ENCODE results near the gene MUL1. TPM values are rescaled to one million over a fixed set of nuclear protein-coding genes. Genes with fewer than 3 reads are reported as not detected.

The MUL1 gene
- total RNA-seq, 1 experiment from 2014 or later: 24.7 TPM

DNA sequence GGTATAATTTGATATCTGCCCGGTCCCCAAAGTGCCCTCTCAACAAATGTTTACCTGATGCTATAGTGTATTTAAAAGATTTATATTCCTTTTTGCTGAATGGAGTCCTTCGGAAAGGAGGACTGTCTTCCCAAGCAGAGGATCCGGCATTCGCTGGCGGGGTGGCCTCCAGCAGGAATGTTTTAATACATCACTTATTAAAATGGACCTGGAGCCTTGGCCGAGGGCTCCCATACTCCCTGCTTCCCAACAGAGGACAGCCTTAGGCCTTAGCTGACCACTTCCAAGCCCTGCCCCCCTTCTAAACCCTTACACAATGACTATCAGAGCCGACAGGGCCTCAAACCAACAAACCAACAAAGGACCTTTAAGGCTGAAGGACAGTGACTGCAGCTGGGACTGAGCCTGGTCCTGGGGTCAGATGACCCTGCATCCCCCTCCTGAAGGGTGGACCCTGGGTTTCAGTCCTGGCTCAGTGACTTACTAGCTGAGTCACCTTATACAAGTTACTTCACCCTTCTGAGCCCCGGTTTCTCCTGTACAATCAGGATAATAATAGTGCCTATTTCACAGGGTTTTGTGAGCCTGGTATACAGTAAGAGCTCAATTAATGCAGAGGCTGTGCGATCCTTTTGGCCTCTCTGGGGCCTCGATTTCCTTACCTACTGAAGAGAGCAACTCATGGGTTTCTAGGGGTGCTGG, 27.6 kb downstream of the MUL1 start:
- Histone ChIP-seq H4K20me1 (ENCODE audit: insufficient read depth) (no peaks in the 10 kb centered on the region), H3K79me2 (ENCODE audit: insufficient read depth, low read length) (peaks cover 18% of the 10 kb centered on the region), H3K27me3 (ENCODE audit: insufficient read depth, low read length) (no peaks in the 10 kb centered on the region), H3K4me2 (ENCODE audit: low read length) (peak overlapping the region; percentile 64), H3K9ac (ENCODE audit: low read length) (no peak overlapping the region), H3K4me1 (ENCODE audit: control insufficient read depth in 1 of 2, insufficient read depth in 2 of 2, low read length in 2 of 2) (peaks cover 55 to 81% of the 10 kb centered on the region in 2 experiments), H3K9me2 (ENCODE audit: insufficient read depth) (no peaks in the 10 kb centered on the region), H3K9me3 (ENCODE audit: control insufficient read depth in 1 of 2, insufficient read depth in 1 of 2, low read depth in 1 of 2, low read length in 2 of 2) (no peaks in the 10 kb centered on the region), H2AFZ (ENCODE audit: low read depth, low read length, poor library complexity, severe bottlenecking) (no peak overlapping the region), H3K27ac (ENCODE audit: low read depth, low read length) (no peak overlapping the region), H3K36me3 (ENCODE audit: control insufficient read depth in 1 of 2, insufficient read depth in 2 of 2, low read length in 2 of 2) (no peaks in the 10 kb centered on the region), H3K4me3 (replicated peaks in 1 of 2; ENCODE audit: low read depth in 1 of 2, low read length in 2 of 2) (no peak overlapping the region)
- CTCF ChIA-PET: interaction anchor here (1.2 kb wide), 1 partner anchor 14 kb away, joined by 4 read pairs; no protein-coding TSS in a partner anchor
- intact Hi-C loops (cut with micrococcal nuclease): no loop called here
- TF ChIP-seq EZH2phosphoT487 (IDR thresholded peaks at IDR 0.05; ENCODE audit: borderline replicate concordance) (no peak), EZH2 (IDR thresholded peaks at IDR 0.05) (no peak), ZNF274 (IDR thresholded peaks at IDR 0.05; ENCODE audit: low read depth, low read length) (no peak)
- TF ChIP-seq, protein P1, sequence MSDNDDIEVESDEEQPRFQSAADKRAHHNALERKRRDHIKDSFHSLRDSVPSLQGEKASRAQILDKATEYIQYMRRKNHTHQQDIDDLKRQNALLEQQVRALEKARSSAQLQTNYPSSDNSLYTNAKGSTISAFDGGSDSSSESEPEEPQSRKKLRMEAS (IDR thresholded peaks at IDR 0.05): no peak
- TF ChIP-seq, protein P2, sequence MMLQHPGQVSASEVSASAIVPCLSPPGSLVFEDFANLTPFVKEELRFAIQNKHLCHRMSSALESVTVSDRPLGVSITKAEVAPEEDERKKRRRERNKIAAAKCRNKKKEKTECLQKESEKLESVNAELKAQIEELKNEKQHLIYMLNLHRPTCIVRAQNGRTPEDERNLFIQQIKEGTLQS (IDR thresholded peaks at IDR 0.05): no peak
- TF ChIP-seq, protein P3, sequence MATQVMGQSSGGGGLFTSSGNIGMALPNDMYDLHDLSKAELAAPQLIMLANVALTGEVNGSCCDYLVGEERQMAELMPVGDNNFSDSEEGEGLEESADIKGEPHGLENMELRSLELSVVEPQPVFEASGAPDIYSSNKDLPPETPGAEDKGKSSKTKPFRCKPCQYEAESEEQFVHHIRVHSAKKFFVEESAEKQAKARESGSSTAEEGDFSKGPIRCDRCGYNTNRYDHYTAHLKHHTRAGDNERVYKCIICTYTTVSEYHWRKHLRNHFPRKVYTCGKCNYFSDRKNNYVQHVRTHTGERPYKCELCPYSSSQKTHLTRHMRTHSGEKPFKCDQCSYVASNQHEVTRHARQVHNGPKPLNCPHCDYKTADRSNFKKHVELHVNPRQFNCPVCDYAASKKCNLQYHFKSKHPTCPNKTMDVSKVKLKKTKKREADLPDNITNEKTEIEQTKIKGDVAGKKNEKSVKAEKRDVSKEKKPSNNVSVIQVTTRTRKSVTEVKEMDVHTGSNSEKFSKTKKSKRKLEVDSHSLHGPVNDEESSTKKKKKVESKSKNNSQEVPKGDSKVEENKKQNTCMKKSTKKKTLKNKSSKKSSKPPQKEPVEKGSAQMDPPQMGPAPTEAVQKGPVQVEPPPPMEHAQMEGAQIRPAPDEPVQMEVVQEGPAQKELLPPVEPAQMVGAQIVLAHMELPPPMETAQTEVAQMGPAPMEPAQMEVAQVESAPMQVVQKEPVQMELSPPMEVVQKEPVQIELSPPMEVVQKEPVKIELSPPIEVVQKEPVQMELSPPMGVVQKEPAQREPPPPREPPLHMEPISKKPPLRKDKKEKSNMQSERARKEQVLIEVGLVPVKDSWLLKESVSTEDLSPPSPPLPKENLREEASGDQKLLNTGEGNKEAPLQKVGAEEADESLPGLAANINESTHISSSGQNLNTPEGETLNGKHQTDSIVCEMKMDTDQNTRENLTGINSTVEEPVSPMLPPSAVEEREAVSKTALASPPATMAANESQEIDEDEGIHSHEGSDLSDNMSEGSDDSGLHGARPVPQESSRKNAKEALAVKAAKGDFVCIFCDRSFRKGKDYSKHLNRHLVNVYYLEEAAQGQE (IDR thresholded peaks at IDR 0.05; ENCODE audit: low read depth): no peak
- ATAC-seq (no peak), DNase-seq (ENCODE audit: low read depth, low spot score) (no peak)
- POLR2A ChIA-PET: interaction anchor here (1.5 kb wide), 1 partner anchor 14 kb away, joined by 3 read pairs; no protein-coding TSS in a partner anchor
- RAD21 ChIA-PET (ENCODE audit: low non-redundant PET in 1 of 2, low total read pairs in 2 of 2, uncharacterized antibody in 2 of 2, unreplicated experiment in 2 of 2): no interaction called here
- no TSS peak for BruUV-seq (replicated peaks)
